ENCODE results near the gene SFT2D1.

- TF ChIP-seq CTCF (IDR thresholded peaks at IDR 0.05): no peak
- no peak for TF ChIP-seq POLR2A (IDR thresholded peaks at IDR 0.05)
These were observed 32.7 kb upstream of the SFT2D1 start for GRCh38 chr6:166375013-166375412.

All from testis (tissue), 2 donors.